Parathyroid adenoma (tissue), 2 donors: ENCODE data around the gene DBNL.

Experiments
- H2AFZ ChIP-seq: fragments of 300-600 bp; sonication (generic); one replicate; pipeline ENCODE4 v1.7.0; 2017; ENCODE audit warnings: antibody characterized with exemption, mild to moderate bottlenecking
- H3K27ac ChIP-seq: fragments of 300-600 bp; sonication (generic); one replicate; pipeline ENCODE4 v1.7.0; 2017
- H3K27me3 ChIP-seq: fragments of 300-600 bp; sonication (generic); one replicate; pipeline ENCODE4 v1.7.0; 2017; ENCODE audit warnings: low read length; ENCODE audit not compliant: control insufficient read depth, insufficient read depth
- H3K36me3 ChIP-seq: fragments of 300-600 bp; sonication (generic); one replicate; pipeline ENCODE4 v1.7.0; 2017; ENCODE audit warnings: low read length; ENCODE audit not compliant: control insufficient read depth, insufficient read depth
- H3K4me1 ChIP-seq: fragments of 300-600 bp; sonication (generic); one replicate; pipeline ENCODE4 v1.7.0; 2017; ENCODE audit warnings: control low read depth
- H3K4me2 ChIP-seq: fragments of 300-600 bp; sonication (generic); one replicate; pipeline ENCODE4 v1.7.0; 2017; ENCODE audit warnings: low read length
- H3K4me3 ChIP-seq: fragments of 300-600 bp; sonication (generic); one replicate; pipeline ENCODE4 v1.7.0; 2017; ENCODE audit warnings: low read depth, low read length
- H3K79me2 ChIP-seq: fragments of 300-600 bp; sonication (generic); one replicate; pipeline ENCODE4 v1.7.0; 2017; ENCODE audit warnings: control low read depth
- H3K9ac ChIP-seq: fragments of 300-600 bp; sonication (generic); one replicate; pipeline ENCODE4 v1.7.0; 2017; ENCODE audit warnings: mild to moderate bottlenecking
- H3K9me3 ChIP-seq: fragments of 300-600 bp; sonication (generic); one replicate; pipeline ENCODE4 v1.7.0; 2017; ENCODE audit warnings: low read length; ENCODE audit not compliant: control insufficient read depth
- CTCF ChIP-seq: fragments of 300-600 bp; sonication (generic); IDR thresholded peaks from one replicate; pipeline ENCODE4 v1.7.0; 2017; ENCODE audit warnings: antibody characterized with exemption, mild to moderate bottlenecking
- donor health status: primary hyperparathyroidism.

DBNL gene

GRCh38 chr7:44078521-44078920, 34.0 kb downstream of the DBNL start:
- Histone ChIP-seq H3K4me1 (no peaks in the 10 kb centered on the region), H3K9ac (no peak overlapping the region), H3K27me3 (no peaks in the 10 kb centered on the region), H3K4me3 (peak overlapping the region; percentile 9), H3K27ac (no peak overlapping the region), H3K4me2 (peak overlapping the region; percentile 28), H3K9me3 (no peaks in the 10 kb centered on the region), H3K36me3 (no peaks in the 10 kb centered on the region), H3K79me2 (no peaks in the 10 kb centered on the region), H2AFZ (no peak overlapping the region)
- TF ChIP-seq CTCF = no peak

GRCh38 chr7:44079331-44080021, 35.0 kb downstream of the DBNL start:
- H3K9me3 ChIP-seq = no peaks in the 10 kb centered on the region
- no peak overlapping the region for H3K4me2 ChIP-seq
- no peak overlapping the region for H3K27ac ChIP-seq
- H3K4me3 ChIP-seq = no peak overlapping the region
- no peak overlapping the region for H3K9ac ChIP-seq
- no peaks in the 10 kb centered on the region for H3K27me3 ChIP-seq
- no peaks in the 10 kb centered on the region for H3K79me2 ChIP-seq
- no peaks in the 10 kb centered on the region for H3K36me3 ChIP-seq
- H2AFZ ChIP-seq = no peak overlapping the region
- H3K4me1 ChIP-seq = no peaks in the 10 kb centered on the region
- TF ChIP-seq CTCF = no peak

GRCh38 chr7:44080118-44080517, 35.6 kb downstream of the DBNL start:
- H3K9ac ChIP-seq = no peak overlapping the region
- H3K27ac ChIP-seq = no peak overlapping the region
- H2AFZ ChIP-seq = no peak overlapping the region
- no peak overlapping the region for H3K4me3 ChIP-seq
- H3K4me1 ChIP-seq = no peaks in the 10 kb centered on the region
- H3K79me2 ChIP-seq = no peaks in the 10 kb centered on the region
- no peaks in the 10 kb centered on the region for H3K9me3 ChIP-seq
- no peaks in the 10 kb centered on the region for H3K27me3 ChIP-seq
- no peak overlapping the region for H3K4me2 ChIP-seq
- no peak for TF ChIP-seq CTCF
- H3K36me3 ChIP-seq = no peaks in the 10 kb centered on the region

- no peak overlapping the region for H3K9ac ChIP-seq
These were observed 36.3 kb downstream of the DBNL start for GRCh38 chr7:44080686-44081265.

More at GRCh38 chr7:44080686-44081265, 36.3 kb downstream of the DBNL start:
- Histone ChIP-seq H3K4me2 (no peak overlapping the region), H3K27ac (no peak overlapping the region), H3K36me3 (no peaks in the 10 kb centered on the region), H3K79me2 (no peaks in the 10 kb centered on the region), H3K9me3 (no peaks in the 10 kb centered on the region), H3K27me3 (no peaks in the 10 kb centered on the region), H3K4me3 (no peak overlapping the region), H3K4me1 (no peaks in the 10 kb centered on the region), H2AFZ (no peak overlapping the region)
- no peak for TF ChIP-seq CTCF
